Measurements from ENCODE around the gene SMIM35.

GRCh38 chr11:118106789-118107335 lies 20.1 kb upstream of the SMIM35 start:
- TF ChIP-seq CTCF (IDR thresholded peaks at IDR 0.05; ENCODE audit: low read depth, low read length) = no peak
- no peak for TF ChIP-seq EZH2phosphoT487 (IDR thresholded peaks at IDR 0.05; ENCODE audit: low read depth)
